Measurements from ENCODE around the gene CZIB.
"Not testable (repeated sequence)": the region's sequence is repeated elsewhere in the genome, so short reads cannot be mapped to it uniquely, and the experiment has no call there.

The CZIB gene

DNA sequence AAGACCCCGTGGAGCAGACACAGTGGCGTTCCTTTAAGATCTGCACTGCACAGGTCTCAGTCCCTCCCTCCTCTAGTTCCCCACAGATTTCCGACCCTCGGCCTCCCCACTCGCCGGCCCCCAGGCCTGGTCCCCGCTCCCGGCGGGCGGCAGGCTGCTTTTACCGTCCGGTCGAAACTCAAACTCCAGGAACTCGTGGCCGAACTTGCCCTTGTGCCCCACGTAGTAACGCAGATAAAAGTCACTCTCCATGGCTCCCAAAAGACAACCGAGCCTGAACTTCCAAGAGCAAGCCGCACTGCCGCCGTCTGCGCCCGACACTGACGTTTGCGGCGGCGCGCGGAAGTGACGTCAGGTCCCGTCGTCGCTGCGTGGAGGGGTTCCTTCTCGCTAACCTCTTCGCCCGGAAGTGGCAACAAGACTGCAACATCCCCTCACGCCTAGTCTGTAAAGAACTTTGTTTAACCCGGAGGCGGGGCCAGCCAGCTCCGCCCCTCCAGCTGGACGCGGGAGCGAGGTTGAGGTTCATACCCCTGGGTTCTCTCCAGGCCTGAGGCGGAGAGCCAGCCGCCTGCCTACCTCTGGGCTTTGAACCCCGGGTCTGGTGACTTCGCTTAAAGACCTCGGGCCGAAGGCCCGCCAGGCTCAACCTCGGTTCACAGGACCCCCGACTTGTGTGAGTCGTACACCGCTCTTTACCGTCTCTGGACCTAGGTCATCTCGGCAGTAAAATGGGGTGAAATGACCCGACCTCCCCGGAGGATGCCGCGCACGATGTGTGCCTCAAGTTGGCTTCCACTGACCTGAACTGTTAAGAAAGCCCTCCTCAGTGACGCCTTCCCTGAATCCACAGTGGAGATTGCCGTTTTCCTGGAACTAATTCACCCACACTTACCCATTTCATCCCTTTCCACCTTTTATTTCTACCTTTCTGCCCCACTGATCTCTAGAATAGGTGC lies 18.0 kb upstream of the CZIB start, which contains the start of gene MAGOH:
MAGOH (minus strand) TSS at position 322 of the 959 bp plus-strand sequence; CDS start at position 252, 70 bp downstream.
- DNase-seq = peak; percentile 87 to 94 (median 92)

DNA sequence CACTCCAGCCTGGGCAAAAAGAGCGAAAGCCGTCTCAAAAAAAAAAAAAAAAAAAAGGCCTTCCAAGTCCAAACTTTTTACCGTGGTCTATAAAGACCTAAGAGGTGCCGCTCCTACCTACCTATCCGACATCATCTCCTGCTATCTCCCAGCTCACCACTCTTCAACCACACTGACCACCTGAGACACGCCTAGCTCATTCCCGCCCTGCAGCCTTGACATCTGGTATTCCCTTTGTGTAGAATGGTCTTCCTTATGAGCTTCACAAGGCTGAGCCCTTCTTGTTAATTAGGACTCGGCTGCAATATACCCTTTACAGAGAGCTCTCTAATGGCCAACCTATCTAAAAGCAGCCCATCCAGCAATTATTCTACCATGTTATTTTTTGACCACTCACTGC lies 17.2 kb upstream of the CZIB start:
- DNase-seq = no peak

DNA sequence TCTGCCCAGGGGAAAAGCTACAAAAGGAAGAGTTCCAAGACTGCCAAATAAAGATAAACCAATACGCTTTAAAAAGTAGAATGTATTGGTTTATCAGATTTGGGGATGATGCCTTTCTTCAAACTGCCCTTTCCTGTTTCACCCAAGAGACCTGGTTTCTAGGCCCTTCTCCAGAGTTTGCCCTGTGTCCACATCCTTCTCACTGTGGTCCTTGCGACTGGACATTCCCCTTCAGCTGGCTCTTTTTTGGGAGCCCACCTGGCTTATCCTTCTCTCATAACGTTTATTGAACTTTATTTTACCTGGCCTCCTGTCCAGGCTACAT lies 490 bp upstream of the CZIB start:
- no peak for DNase-seq

DNA sequence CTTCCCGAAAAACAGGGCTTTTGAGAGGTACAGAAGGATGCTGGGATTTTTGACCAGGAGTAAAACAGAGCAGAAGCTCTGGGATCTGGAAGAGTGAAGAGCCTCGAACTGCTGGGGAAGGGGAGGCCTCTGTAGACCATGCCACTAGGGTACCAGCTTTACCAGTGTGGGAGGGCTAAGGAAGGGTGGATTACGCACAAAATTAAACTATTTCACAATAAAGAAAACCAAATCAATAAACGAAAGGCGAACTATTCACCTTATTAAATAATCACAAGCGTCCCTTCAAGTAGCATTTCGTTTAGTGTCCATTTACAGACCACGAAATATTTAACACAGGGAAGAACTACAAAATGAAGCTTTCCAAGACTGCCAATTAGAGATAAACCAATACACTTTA lies 723 bp downstream of the CZIB start:
- DNase-seq = no peak

DNA sequence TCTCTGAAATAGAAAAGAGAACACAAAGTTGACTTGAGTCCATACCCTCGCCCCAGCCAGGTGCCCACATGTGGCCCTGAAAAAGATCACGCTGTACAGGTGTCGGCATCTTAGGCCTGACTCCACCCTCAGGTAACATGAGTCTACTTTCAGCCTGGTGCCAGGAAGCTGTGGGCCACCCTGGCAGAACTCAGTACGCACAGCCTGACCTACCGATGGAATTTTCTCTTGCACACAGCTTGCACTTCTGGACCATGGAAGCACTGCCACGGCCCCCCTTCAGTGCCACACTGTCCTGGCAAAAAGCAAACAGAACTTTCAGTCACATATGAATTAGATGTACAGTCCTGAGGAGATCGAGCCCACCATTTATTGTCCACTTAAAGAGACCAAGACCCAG lies 2.2 kb downstream of the CZIB start:
- DNase-seq = no peak

DNA sequence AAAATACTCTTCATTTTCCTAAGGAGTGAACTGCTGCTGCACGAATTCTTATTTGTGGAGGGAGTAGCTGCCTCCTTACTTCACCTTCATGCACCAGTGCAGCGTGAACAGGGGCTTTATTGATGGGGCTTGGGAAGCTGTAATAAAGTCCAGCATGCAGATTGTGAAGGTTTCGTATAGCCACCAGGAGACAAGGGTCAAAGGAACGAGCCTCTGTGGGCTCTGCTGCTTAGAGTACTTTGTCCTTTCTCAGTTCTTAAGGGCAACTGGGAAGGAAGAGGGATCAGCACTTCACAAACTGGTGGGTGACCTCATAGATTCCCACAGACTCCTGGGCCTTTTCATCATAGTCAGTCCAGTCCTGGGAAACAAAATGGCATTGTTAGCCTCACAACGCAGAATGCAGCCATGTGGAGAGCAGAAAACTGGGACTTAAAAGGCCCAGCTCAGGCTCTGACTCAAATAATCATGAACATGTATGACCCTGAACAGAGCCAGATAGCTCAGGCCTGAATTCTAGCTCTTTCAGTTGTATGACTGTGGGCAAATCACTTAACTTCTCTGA lies 6.0 kb downstream of the CZIB start:
- no peak for DNase-seq

DNA sequence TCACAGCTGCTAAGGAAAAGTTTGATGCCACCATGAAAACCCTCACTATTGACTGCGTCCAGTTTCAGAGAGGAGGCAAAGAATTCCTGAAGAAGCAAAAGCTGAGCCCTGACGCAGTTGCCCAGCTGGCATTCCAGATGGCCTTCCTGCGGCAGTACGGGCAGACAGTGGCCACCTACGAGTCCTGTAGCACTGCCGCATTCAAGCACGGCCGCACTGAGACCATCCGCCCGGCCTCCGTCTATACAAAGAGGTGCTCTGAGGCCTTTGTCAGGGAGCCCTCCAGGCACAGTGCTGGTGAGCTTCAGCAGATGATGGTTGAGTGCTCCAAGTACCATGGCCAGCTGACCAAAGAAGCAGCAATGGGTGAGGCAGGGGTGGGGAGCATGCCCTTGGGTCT lies 9.5 kb downstream of the CZIB start:
- no peak for DNase-seq

DNA sequence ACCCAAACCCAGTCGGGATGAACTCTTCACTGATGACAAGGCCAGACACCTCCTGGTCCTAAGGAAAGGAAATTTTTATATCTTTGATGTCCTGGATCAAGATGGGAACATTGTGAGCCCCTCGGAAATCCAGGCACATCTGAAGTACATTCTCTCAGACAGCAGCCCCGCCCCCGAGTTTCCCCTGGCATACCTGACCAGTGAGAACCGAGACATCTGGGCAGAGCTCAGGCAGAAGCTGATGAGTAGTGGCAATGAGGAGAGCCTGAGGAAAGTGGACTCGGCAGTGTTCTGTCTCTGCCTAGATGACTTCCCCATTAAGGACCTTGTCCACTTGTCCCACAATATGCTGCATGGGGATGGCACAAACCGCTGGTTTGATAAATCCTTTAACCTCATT lies 10.1 kb downstream of the CZIB start:
- no peak for DNase-seq

DNA sequence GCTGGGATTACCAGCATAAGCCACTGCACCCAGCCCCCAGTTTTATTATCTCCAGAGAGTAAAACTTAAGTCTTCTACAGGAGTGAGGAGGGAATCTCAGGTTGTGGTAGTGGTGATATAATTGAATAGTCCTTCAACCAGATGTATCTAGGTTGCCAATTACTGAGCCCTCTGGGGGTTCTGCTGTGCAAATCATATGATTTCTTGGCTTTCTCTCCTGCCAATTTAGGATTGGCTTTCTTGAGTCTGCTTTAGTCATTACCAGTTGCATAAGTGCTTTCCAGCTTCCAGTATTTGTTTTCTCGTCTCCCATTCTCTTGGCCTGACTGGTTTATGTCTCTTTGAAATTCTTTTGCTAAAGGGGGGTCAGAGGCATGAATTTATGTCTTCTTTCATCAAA lies 12.7 kb downstream of the CZIB start:
- no peak for DNase-seq

DNA sequence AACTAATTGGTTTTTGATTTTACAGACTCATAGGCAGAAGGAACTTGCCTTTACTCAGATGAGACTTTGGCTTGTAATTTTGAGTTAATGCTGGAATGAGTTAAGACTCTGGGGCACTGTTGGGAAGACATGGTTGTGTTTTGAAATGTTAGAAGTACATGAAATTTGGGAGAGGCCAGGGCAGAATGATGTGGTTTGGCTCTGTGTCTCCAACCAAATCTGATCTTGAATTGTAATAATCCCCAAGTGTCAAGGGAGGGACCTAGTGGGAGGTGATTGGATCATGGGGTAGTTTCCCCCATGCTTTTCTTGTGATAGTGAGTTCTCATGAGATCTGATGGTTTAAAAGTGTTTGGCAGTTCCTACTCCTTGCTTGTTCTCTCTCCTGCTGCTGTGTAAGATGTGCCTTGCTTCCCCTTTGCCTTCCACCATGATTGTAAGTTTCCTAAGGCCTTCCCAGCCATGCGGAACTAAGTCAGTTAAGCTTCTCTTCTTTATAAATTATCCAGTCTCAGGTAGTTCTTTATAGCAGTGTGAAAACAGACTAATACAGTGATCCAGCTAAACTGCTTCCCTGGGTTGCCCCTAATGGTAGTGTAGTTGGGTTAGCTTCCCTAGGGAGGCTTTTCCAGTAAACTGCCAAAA lies 13.6 kb downstream of the CZIB start:
- no peak for DNase-seq

DNA sequence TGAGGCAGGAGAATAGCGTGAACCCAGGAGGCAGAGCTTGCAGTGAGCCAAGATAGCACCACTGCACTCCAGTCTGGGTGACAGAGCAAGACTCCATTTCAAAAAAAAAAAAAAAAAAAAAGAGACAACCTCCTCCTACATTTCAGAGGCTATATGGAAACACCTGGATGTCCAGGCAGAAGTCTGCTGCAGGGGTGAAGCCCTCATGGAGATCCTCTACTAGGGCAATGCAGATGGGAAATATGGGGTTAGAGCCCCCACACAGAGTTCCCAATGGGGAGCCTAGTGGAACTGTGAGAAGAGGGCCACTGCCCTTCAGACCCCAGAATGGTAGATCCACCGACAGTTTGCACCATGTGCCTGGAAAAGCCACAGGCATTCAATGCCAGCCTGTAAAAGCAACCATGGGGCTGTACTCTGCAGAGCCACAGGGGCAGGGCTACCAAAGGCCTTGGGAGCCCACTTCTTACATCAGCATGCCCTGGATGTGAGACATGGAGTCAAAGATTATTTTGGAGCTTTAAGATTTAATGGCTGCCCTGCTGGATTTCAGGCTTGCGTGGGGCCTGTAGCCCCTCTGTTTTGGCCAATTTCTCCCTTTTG lies 14.2 kb downstream of the CZIB start:
- DNase-seq = not testable (repeated sequence)

DNA sequence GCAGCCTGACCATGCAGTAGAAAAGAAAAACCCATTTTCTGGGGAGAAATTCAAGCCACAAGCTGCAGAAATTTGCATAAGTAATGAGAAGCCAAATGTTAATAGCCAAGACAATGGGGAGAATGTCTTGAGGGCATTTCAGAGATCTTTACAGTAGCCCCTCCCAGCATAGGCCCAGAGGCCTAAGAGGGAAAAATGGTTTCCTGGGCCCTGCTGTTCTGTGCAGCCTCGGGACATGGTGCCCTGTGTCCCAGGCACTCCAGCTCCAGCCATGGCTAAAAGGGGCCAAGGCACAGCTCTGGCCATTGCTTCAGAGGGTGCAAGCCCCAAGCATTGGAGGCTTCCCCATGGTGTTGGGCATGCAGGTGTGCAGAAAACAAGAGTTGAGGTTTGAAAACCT lies 14.9 kb downstream of the CZIB start:
- DNase-seq = not testable (repeated sequence)

DNA sequence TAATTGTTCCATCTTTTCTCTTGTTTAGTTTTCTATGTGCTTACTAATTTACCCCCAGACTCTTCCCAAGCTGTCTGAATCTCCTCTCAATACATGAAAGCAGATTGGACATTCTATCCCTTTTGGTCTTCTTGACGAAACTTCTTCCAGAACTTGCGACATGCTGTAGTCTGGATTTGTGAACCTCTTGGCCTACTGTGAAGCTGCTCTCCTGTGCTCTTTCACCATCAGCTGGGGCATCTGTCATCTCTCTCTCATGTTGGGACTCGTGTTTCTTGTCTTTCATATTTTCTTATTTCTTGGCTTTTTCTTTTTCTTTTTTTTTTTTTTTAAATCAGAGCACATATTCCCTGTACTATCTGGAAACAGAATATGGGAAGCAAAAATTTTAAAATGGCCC lies 17.0 kb downstream of the CZIB start:
- no peak for DNase-seq

DNA sequence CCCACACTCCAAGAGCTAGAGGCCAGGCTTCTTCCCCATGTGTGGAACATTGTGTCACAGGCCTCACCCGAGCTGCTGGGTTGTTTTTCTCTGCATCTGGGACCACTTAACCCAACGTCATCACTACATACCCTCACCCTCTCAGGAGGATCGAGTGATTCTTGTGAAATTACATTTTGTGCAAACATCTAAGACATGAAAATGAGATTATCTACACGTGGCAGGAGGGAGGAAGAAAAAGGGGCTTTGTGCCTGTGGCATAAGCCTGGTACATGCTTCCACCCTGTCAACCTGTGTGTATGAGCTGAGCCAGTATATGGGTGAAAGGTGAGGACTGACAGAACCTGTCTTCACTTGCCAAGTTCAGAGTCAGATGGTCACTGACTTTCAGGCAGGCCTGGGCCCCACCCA lies 22.2 kb downstream of the CZIB start:
- DNase-seq = no peak

DNA sequence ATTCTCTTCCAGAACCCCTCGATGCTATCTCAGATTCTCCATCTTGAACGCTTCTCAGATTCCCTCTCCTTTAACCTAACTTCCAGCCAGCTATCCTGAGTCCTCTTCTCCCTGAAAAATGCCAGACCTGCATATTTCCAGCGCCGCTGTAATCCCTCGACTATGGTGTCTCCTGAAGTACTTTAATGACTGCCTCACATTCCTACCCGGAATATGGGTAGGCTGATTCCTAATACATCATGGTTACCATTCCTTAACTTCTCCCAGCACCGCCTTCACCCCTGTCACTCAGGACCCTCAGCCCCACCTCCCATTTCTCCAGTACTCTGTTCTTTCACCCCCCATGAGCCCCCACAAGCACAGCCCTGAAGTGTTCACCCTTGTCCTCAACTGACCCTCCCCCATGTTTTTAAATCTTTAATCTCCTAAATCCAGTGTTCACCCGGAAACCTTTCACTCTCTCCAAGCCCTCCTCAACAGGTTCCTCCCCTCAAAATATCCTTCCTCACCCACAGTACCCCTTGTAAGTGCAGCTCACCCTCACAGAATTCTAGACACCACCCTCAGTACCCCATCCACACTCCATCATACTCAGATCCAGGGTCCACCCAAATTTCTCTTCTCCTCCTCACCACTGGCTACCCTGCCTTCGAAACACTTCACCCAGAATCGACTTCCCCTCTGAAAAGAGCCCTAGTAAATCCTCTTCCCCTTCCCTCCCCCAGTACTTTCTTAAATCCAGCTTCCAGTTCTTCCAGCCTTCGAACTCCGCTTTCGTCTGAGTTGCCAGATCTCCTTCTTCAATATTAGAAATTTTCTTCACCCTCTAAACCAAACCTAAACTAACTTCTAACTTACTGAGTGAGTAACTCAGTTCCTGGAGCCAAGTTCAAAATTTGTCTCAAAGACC lies 22.9 kb downstream of the CZIB start:
- no peak for DNase-seq

DNA sequence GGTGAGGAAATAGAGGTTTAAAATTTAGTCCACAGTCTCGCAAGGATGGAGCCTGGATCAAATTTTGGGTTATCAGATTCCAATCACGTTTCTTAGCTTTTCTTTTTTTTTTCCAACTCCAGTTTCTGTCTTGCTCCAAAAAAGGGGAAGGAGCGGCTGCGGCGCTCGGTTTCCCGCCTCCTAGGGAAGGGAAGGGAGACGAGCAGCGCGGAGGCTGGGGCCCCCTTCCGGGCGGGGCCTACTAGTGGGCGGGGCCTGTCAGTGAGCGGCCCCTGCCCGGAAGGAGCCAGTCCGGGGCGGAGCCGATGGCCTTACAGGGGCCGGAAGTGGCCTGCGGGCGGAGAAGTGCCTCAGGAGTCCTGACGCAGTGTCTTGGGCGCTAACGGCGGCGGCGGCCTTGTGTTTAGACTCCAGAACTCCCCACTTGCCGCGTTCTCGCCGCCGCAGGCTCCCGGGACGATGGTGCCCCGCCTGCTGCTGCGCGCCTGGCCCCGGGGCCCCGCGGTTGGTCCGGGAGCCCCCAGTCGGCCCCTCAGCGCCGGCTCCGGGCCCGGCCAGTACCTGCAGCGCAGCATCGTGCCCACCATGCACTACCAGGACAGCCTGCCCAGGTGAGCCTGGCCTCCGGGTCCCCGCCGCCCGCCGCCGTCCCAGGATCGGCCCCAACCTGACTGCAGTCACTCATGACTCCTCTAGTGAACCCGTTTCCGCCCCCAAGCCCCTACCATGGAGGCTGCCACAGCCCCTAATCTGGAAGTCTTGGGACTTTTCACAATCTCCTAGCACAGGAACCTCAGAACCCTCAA lies 23.7 kb downstream of the CZIB start, which contains the start of gene CPT2:
CPT2 (plus strand) TSS at position 340 of the 806 bp plus-strand sequence; CDS start at position 460, 120 bp downstream.
- peak; percentile 78 to 88 (median 84) for DNase-seq

DNA sequence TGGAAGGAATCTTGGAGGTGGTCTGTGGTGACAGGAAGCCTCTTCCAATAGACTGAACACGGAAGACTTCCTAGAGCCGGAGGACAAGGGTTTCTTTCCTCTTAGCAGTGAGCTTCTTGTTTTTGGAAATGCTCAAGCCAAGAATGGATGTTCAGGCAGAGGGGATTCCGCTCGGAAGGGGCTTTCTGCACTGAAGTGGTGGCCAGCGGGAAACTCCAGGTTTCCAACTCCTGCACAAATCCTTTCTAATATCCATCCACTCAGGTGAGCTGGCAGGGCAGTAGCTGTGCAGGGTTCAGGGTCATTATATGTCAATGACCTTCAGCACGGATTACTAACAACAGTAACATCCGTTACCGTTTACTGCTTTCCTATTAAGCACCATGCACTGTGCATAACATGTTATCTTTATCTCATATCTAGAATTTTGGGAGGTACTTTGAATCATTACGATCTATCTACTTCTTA lies 24.4 kb downstream of the CZIB start:
- DNase-seq = no peak

DNA sequence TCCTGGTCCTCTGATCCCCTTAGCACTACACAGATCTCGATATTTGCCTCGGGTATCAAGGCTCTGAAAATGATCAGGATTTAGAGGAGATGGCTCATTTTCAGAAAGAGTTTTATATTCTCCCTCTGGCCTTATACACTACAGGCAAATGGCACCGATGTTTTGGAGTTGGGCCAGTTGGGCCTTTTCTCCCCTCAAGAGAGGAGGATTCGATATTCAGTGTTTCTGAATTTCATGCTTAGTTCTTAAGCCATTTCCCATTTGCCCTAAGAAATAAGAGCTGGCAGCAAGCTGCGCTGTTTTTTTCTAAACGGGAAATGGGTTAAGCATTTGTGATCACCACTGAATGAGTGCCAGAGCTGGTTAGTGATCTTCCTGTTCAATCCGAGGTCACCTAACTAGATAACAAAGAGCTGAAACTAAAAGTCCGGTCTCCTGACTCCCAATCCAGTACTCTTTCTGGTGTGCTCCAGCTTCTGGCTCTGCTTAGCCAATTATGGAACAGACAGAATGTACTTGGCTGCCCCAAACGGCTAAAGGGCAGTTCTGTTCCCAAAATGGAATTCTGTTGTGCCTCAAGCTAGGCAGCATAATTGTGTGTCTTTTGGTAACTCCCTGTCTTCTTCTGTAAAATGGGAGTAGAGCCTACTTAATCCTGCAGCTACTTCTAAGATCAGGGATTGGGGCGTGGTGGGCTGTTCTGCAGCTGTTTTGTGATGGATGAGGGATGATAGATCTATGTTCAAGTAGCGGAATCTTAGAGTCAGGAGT lies 25.0 kb downstream of the CZIB start:
- no peak for DNase-seq

DNA sequence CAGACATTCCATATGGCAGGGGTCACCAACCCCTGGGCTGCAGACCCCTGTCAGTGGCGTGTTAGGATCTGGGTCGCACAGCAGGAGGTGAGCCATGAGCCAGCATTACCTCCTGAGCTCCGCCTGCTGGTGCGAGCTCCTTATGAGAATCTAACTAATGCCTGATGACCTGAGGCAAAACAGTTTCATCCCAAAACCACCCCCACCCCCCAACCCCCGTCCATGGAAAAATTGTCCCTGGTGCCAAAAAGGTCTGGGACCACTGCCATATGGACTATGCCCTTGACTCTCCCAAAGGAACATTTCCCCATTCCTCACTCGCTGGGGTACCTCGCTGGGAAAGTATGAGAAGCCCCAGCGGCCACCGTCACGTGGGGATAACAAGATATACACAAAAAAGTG lies 30.2 kb downstream of the CZIB start:
- no peak for DNase-seq

DNA sequence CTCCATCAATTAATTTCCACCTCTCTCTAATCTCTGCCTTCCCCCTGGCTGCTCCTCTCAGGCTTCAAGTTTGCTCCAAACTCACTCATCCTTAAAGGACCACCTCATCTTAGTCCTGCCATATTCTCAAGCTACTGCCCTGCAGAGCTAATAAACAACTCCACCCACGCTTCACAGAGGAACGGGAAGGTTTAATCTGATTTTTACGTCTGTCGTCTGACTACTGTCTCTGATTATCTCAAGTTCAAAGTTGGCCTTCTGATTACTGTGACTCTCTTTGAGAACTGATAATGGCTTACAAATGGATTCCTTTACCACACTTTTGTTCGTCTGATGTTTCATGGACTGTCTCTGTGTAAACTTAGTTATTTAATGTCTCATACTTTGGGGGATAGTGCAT lies 31.4 kb downstream of the CZIB start:
- DNase-seq = no peak

DNA sequence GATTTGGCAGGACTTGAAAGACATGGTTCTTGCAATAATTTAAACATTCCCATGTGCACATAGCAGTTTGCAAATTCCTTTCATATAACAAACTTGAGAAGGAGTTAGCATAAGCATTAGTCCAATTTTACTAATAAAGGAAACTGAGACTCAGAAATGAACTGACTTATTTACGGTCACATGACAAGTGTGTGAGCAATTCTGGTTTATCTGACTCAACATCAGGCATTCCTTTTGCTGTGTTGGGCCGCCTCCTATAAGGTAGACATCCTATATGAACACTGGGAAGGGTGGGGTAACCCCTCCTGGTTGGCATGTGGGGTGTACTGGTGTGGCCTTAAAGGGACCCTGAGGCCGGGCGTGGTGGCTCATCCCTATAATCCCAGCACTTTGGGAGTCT lies 32.3 kb downstream of the CZIB start:
- no peak for DNase-seq
